Measurements from ENCODE around the gene AP5B1. TPM values are rescaled to one million over a fixed set of nuclear protein-coding genes. Genes with fewer than 3 reads are reported as not detected.
"Not testable (repeated sequence)": the region's sequence is repeated elsewhere in the genome, so short reads cannot be mapped to it uniquely, and the experiment has no call there.

The AP5B1 gene
- total RNA-seq, 2 experiments from 2014 or later, result 17.4 to 20.2 TPM

GRCh38 chr11:65762816-65763215 is 18.0 kb downstream of the AP5B1 start:
- H3K27ac Mint-ChIP-seq; POLR2A ChIA-PET; H3K36me3 Mint-ChIP-seq (ENCODE audit: low read depth); H3K9me3 Mint-ChIP-seq; DNase-seq; H3K4me3 Mint-ChIP-seq; H3K4me1 Mint-ChIP-seq; CTCF ChIA-PET: not testable (repeated sequence)
- H3K27me3 Mint-ChIP-seq, result peaks cover 14% of the 10 kb centered on the region

GRCh38 chr11:65762169-65762568 is 18.6 kb downstream of the AP5B1 start:
- H3K27me3 Mint-ChIP-seq, result peaks cover 18% of the 10 kb centered on the region

DNA sequence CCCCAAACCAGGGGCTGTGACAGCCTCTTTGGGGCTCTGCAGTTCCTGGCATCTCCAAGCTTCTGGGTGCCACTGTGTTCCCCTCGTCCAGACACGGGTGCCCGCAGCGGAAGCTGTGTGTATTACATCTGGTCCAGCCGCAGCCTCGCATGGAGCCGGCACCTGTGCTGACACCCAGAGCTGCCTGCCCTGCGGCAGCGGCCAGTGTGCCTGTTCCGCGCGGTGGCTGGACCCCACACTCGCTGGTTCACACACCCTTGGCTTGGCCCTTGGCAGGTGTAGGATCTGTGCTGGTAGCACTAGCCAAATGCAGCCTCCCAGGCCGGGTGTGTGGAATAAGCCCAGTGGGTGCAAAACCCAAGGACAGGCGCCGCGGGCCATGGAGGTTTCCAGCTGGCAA is 35.7 kb downstream of the AP5B1 start:
- H3K4me1 Mint-ChIP-seq, result no peaks in the 10 kb centered on the region
- peaks cover 32% of the 10 kb centered on the region for H3K27me3 Mint-ChIP-seq
- no peak for DNase-seq
- H3K27ac Mint-ChIP-seq, result no peak overlapping the region
- no peaks in the 10 kb centered on the region for H3K36me3 Mint-ChIP-seq (ENCODE audit: low read depth)
- ChIA-PET CTCF (interaction anchor here (0.9 to 1.3 kb wide), 6 partner anchors 25 to 140 kb away, joined by 3 to 8 read pairs (median 4); partner anchors contain the start of gene KAT5), POLR2A (no interaction called here)
- H3K9me3 Mint-ChIP-seq, result no peaks in the 10 kb centered on the region
- H3K4me3 Mint-ChIP-seq, result no peak overlapping the region

More at GRCh38 chr11:65762169-65762568, 18.6 kb downstream of the AP5B1 start:
- H3K27ac Mint-ChIP-seq; POLR2A ChIA-PET; H3K4me3 Mint-ChIP-seq; H3K4me1 Mint-ChIP-seq; DNase-seq; H3K36me3 Mint-ChIP-seq (ENCODE audit: low read depth); H3K9me3 Mint-ChIP-seq: not testable (repeated sequence)
- CTCF ChIA-PET, result interaction anchor here (1.5 kb wide), 1 partner anchor 50 kb away, joined by 6 read pairs; the partner anchor contains the start of gene KAT5

DNA sequence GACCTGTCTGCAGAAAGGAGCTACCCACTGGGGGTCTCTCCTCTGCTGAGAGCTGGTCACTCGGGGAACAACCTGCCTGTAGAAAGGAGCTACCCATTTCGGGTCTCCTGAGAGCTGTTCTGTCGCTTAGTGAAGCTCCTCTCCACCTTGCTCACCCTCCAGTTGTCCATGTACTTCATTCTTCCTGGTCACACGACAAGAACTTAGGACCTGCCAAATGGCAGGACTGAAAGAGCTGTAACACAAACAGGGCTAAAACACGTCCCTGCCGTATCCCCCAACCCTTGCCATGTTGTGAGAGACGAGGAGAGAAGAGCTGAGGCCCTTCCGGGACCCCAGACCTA is 36.1 kb downstream of the AP5B1 start:
- Mint-ChIP-seq H3K27ac (no peak overlapping the region), H3K36me3 (ENCODE audit: low read depth) (no peaks in the 10 kb centered on the region), H3K4me3 (no peak overlapping the region), H3K4me1 (no peaks in the 10 kb centered on the region), H3K27me3 (peaks cover 28% of the 10 kb centered on the region), H3K9me3 (no peaks in the 10 kb centered on the region)
- CTCF ChIA-PET, result interaction anchor here (0.9 to 1.3 kb wide), 6 partner anchors 25 to 140 kb away, joined by 3 to 8 read pairs (median 4); partner anchors contain the start of gene KAT5
- no peak for DNase-seq
- POLR2A ChIA-PET, result no interaction called here

DNA sequence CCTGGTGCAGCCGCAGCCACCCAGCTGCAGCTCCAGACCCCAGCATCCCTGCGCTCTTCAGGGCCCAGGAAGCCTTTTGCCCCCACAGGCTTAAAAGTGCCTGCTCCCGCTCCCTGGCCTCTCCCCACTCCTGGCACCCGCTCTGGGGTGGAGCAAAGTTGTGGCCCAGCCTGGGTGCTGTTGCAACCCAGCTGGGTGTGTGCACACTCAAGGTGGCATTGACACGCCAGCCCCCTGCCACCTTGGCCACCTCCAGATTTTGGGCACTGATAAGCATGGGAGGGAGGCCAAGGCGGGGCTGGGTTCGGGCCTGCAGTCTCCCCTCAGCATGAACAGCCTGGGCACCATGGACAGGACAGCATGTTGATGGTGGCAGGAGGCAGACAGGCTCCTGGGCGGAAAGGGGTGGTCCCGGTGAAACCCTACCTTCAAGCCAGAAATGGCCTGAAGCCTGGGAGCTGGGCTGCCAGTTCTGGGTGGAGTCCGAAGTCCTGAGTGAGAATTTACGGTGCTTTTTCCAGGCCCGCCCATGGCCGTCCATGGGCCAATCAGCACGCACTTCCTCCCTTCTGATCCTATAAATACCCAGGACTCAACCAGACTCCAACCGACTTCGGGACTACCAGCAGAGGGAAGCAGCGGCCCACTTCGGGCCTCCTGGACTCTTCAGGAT is 36.6 kb downstream of the AP5B1 start:
- H3K27ac Mint-ChIP-seq, result no peak overlapping the region
- DNase-seq, result no peak
- no peaks in the 10 kb centered on the region for H3K9me3 Mint-ChIP-seq
- CTCF ChIA-PET, result interaction anchor here (0.6 to 1.3 kb wide), 8 partner anchors 16 to 288 kb away, joined by 3 to 8 read pairs (median 4); partner anchors contain the start of gene KAT5
- POLR2A ChIA-PET, result no interaction called here
- no peaks in the 10 kb centered on the region for H3K36me3 Mint-ChIP-seq (ENCODE audit: low read depth)
- H3K4me3 Mint-ChIP-seq, result no peak overlapping the region
- H3K4me1 Mint-ChIP-seq, result no peaks in the 10 kb centered on the region
- H3K27me3 Mint-ChIP-seq, result peaks cover 23% of the 10 kb centered on the region

GRCh38 chr11:65743681-65744025 is 37.1 kb downstream of the AP5B1 start:
- CTCF ChIA-PET, result interaction anchor here (0.6 to 1.2 kb wide), 2 partner anchors 16 to 288 kb away, joined by 3 read pairs; no protein-coding TSS in a partner anchor
- POLR2A ChIA-PET, result no interaction called here

GRCh38 chr11:65742353-65742752 is 38.4 kb downstream of the AP5B1 start:
- no peak for DNase-seq
- ChIA-PET POLR2A (no interaction called here), CTCF (no interaction called here)
- no peaks in the 10 kb centered on the region for H3K36me3 Mint-ChIP-seq (ENCODE audit: low read depth)
- no peaks in the 10 kb centered on the region for H3K9me3 Mint-ChIP-seq
- H3K27me3 Mint-ChIP-seq, result peaks cover 25% of the 10 kb centered on the region
- H3K4me3 Mint-ChIP-seq, result no peak overlapping the region
- H3K27ac Mint-ChIP-seq, result no peak overlapping the region
- H3K4me1 Mint-ChIP-seq, result no peaks in the 10 kb centered on the region

More at GRCh38 chr11:65743681-65744025, 37.1 kb downstream of the AP5B1 start:
- Mint-ChIP-seq H3K9me3 (no peaks in the 10 kb centered on the region), H3K27ac (no peak overlapping the region), H3K27me3 (peaks cover 23% of the 10 kb centered on the region), H3K4me1 (no peaks in the 10 kb centered on the region), H3K36me3 (ENCODE audit: low read depth) (no peaks in the 10 kb centered on the region), H3K4me3 (no peak overlapping the region)
- DNase-seq, result no peak

- Mint-ChIP-seq H3K4me3 (no peak overlapping the region), H3K27me3 (peaks cover 27% of the 10 kb centered on the region), H3K9me3 (peaks cover 7% of the 10 kb centered on the region), H3K4me1 (no peaks in the 10 kb centered on the region), H3K27ac (no peak overlapping the region), H3K36me3 (ENCODE audit: low read depth) (no peaks in the 10 kb centered on the region)
- DNase-seq, result no peak
- CTCF ChIA-PET, result interaction anchor here (1.0 to 1.2 kb wide), 2 partner anchors 29 to 39 kb away, joined by 3 read pairs; no protein-coding TSS in a partner anchor
- POLR2A ChIA-PET, result no interaction called here
Measured at GRCh38 chr11:65741185-65741584, 39.6 kb downstream of the AP5B1 start.

GRCh38 chr11:65739022-65739421 is 41.8 kb downstream of the AP5B1 start:
- no peaks in the 10 kb centered on the region for H3K4me1 Mint-ChIP-seq
- DNase-seq, result no peak
- H3K4me3 Mint-ChIP-seq, result no peak overlapping the region
- ChIA-PET CTCF (no interaction called here), POLR2A (no interaction called here)
- peaks cover 32% of the 10 kb centered on the region for H3K27me3 Mint-ChIP-seq
- H3K36me3 Mint-ChIP-seq (ENCODE audit: low read depth), result no peaks in the 10 kb centered on the region
- no peak overlapping the region for H3K27ac Mint-ChIP-seq
- peaks cover 9% of the 10 kb centered on the region for H3K9me3 Mint-ChIP-seq

DNA sequence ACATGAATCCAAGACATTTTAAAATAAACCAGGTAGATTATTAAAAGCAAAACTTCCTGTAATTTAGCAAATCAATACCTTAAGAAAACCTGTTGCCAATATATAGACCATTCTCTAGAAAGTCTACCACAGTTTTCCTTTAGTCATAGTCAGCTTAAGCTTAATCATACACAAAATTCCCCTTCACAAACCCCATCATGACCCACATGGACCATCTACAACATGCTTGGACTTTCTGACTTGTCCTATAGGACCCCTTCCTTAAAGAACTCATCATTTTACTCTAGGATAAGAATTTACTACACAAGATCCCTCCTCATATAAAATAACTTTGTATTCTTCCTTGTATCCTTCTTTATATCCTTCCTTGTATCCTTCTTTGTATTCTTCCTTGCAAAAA is 44.0 kb downstream of the AP5B1 start:
- H3K36me3 Mint-ChIP-seq (ENCODE audit: low read depth), result no peaks in the 10 kb centered on the region

GRCh38 chr11:65735111-65735510 is 45.7 kb downstream of the AP5B1 start:
- not testable (repeated sequence) for H3K27ac Mint-ChIP-seq

More for the DNA sequence above, 44.0 kb downstream of the AP5B1 start:
- peaks cover 44% of the 10 kb centered on the region for H3K27me3 Mint-ChIP-seq
- H3K27ac Mint-ChIP-seq, result no peak overlapping the region
- peaks cover 9% of the 10 kb centered on the region for H3K9me3 Mint-ChIP-seq
- CTCF ChIA-PET, result interaction anchor here (0.5 to 1.4 kb wide), 2 partner anchors 25 to 28 kb away, joined by 3 read pairs; partner anchors contain the start of gene KAT5
- H3K4me1 Mint-ChIP-seq, result no peaks in the 10 kb centered on the region
- POLR2A ChIA-PET, result no interaction called here
- H3K4me3 Mint-ChIP-seq, result no peak overlapping the region
- no peak for DNase-seq

GRCh38 chr11:65730461-65730860 is 50.3 kb downstream of the AP5B1 start:
- no peak for DNase-seq
- ChIA-PET POLR2A (no interaction called here), CTCF (no interaction called here)
- H3K4me3 Mint-ChIP-seq, result no peak overlapping the region
- H3K27ac Mint-ChIP-seq, result no peak overlapping the region
- H3K27me3 Mint-ChIP-seq, result peaks cover 21% of the 10 kb centered on the region
- no peaks in the 10 kb centered on the region for H3K4me1 Mint-ChIP-seq
- H3K9me3 Mint-ChIP-seq, result no peaks in the 10 kb centered on the region
- H3K36me3 Mint-ChIP-seq (ENCODE audit: low read depth), result no peaks in the 10 kb centered on the region

More at GRCh38 chr11:65735111-65735510, 45.7 kb downstream of the AP5B1 start:
- CTCF ChIA-PET, result interaction anchor here (0.6 kb wide), 1 partner anchor 254 kb away, joined by 6 read pairs; no protein-coding TSS in a partner anchor
- H3K9me3 Mint-ChIP-seq; H3K4me1 Mint-ChIP-seq; POLR2A ChIA-PET; H3K36me3 Mint-ChIP-seq (ENCODE audit: low read depth); H3K4me3 Mint-ChIP-seq; DNase-seq: not testable (repeated sequence)
- H3K27me3 Mint-ChIP-seq, result peaks cover 45% of the 10 kb centered on the region

GRCh38 chr11:65727865-65728264 is 52.9 kb downstream of the AP5B1 start:
- H3K4me1 Mint-ChIP-seq, result no peaks in the 10 kb centered on the region
- no peak overlapping the region for H3K4me3 Mint-ChIP-seq
- DNase-seq, result no peak
- no peaks in the 10 kb centered on the region for H3K36me3 Mint-ChIP-seq (ENCODE audit: low read depth)
- no peaks in the 10 kb centered on the region for H3K9me3 Mint-ChIP-seq
- peaks cover 14% of the 10 kb centered on the region for H3K27me3 Mint-ChIP-seq
- POLR2A ChIA-PET, result interaction anchor here (0.7 kb wide), 1 partner anchor 121 kb away, joined by 3 read pairs; no protein-coding TSS in a partner anchor
- CTCF ChIA-PET, result interaction anchor here (0.5 to 2.1 kb wide), 10 partner anchors 9 to 294 kb away, joined by 3 to 13 read pairs (median 3); partner anchors contain the start of gene KAT5
- H3K27ac Mint-ChIP-seq, result no peak overlapping the region

Measured in activated CD4-positive, alpha-beta T cell treated with anti-CD3 and anti-CD28 coated beads, Interleukin-2, amount 10 ng/mL, durations not matched to agents 7 days and 5 days (primary cell).